ENCODE results near the gene ITPR3.
A peak's percentile ranks its signal among the peaks of the same experiment; 100 is the strongest.
"Not testable (repeated sequence)": the region's sequence is repeated elsewhere in the genome, so short reads cannot be mapped to it uniquely, and the experiment has no call there.

Gene ITPR3

GRCh38 chr6:33616113-33616512 lies 5.0 kb upstream of the ITPR3 start:
- no peak for DNase-seq

GRCh38 chr6:33616913-33617312 lies 4.2 kb upstream of the ITPR3 start:
- no peak for DNase-seq

GRCh38 chr6:33619166-33619840 lies 1.8 kb upstream of the ITPR3 start:
- DNase-seq, result no peak

- peak; percentile 23 for DNase-seq
Measured at GRCh38 chr6:33620158-33620855, 815 bp upstream of the ITPR3 start.

GRCh38 chr6:33621711-33622388 lies 728 bp downstream of the ITPR3 start:
- DNase-seq, result peak; percentile 31

GRCh38 chr6:33622456-33623431 lies 1.6 kb downstream of the ITPR3 start:
- DNase-seq, result no peak

GRCh38 chr6:33623895-33624381 lies 2.8 kb downstream of the ITPR3 start:
- DNase-seq, result no peak

- DNase-seq, result no peak
Measured at GRCh38 chr6:33624856-33625255, 3.7 kb downstream of the ITPR3 start.

- DNase-seq, result no peak
Measured at GRCh38 chr6:33627876-33628275, 6.8 kb downstream of the ITPR3 start.

- no peak for DNase-seq
Measured at GRCh38 chr6:33628401-33628964, 7.4 kb downstream of the ITPR3 start.

- DNase-seq, result no peak
Measured at GRCh38 chr6:33630014-33630413, 8.9 kb downstream of the ITPR3 start.

- not testable (repeated sequence) for DNase-seq
Measured at GRCh38 chr6:33631521-33631920, 10.4 kb downstream of the ITPR3 start.

GRCh38 chr6:33631971-33632557 lies 10.9 kb downstream of the ITPR3 start:
- DNase-seq, result no peak

- peak; percentile 37 for DNase-seq
Measured at GRCh38 chr6:33632558-33633039, 11.5 kb downstream of the ITPR3 start.

GRCh38 chr6:33633084-33633461 lies 12.0 kb downstream of the ITPR3 start:
- no peak for DNase-seq

GRCh38 chr6:33633462-33634158 lies 12.5 kb downstream of the ITPR3 start:
- peak; percentile 47 for DNase-seq

GRCh38 chr6:33634161-33634727 lies 13.1 kb downstream of the ITPR3 start:
- DNase-seq, result no peak

GRCh38 chr6:33634946-33635345 lies 13.8 kb downstream of the ITPR3 start:
- DNase-seq, result no peak

- no peak for DNase-seq
Measured at GRCh38 chr6:33636655-33637054, 15.5 kb downstream of the ITPR3 start.

GRCh38 chr6:33638556-33638955 lies 17.4 kb downstream of the ITPR3 start:
- DNase-seq, result no peak

GRCh38 chr6:33639559-33639958 lies 18.4 kb downstream of the ITPR3 start:
- DNase-seq, result no peak

Data from central memory CD4-positive, alpha-beta T cell (primary cell).